HL-60 (cell line): ENCODE data around the gene BRD3.

ENCODE experiments used
- DNase-seq, 2 experiments: peaks; one replicate each; pipeline ENCODE4 v3.0.0-alpha.2; 2010 to 2020; ENCODE audit warnings: low read depth in 1 of 2, low spot score in 1 of 2
- H3K27ac ChIP-seq: fragments of 250-450 bp; sonication (Bioruptor Pico); replicated peaks from 2 replicates; pipeline ENCODE4 v1.5.1; 2020; ENCODE audit warnings: mild to moderate bottlenecking, moderate library complexity
- H3K27me3 ChIP-seq: fragments of 250-450 bp; sonication (Bioruptor Pico); 2 replicates; pipeline ENCODE4 v1.5.1; 2021; ENCODE audit warnings: mild to moderate bottlenecking, moderate library complexity; ENCODE audit not compliant: insufficient read depth, poor library complexity, severe bottlenecking
- H3K4me3 ChIP-seq: replicated peaks from 2 replicates; pipeline ENCODE4 v1.5.1; 2011; ENCODE audit warnings: mild to moderate bottlenecking, control low read depth, low read length; ENCODE audit not compliant: insufficient read depth
- GABPA ChIP-seq: IDR thresholded peaks from 2 replicates; pipeline ENCODE4 v1.6.1; 2012; ENCODE audit warnings: low read depth
- POLR2AphosphoS5 ChIP-seq: IDR thresholded peaks from 2 replicates; pipeline ENCODE4 v1.6.1; 2012; ENCODE audit warnings: low read depth
- SPI1 ChIP-seq: IDR thresholded peaks from 2 replicates; pipeline ENCODE4 v1.6.1; 2012; ENCODE audit warnings: low read depth, mild to moderate bottlenecking, borderline replicate concordance
- TF ChIP-seq, protein P1 (sequence below): IDR thresholded peaks from one replicate; pipeline ENCODE4 v1.5.1; 2011; ENCODE audit warnings: low read length, control low read depth, inconsistent platforms; ENCODE audit not compliant: insufficient read depth
- TF ChIP-seq, protein P2 (sequence below): IDR thresholded peaks from 2 replicates; pipeline ENCODE4 v1.6.1; 2012; ENCODE audit warnings: low read depth; ENCODE audit not compliant: insufficient replicate concordance

BRD3 gene

GRCh38 chr9:133994353-133995011 is 73.3 kb downstream of the BRD3 start:
- peaks cover 33% of the 10 kb centered on the region for H3K27me3 ChIP-seq
- no peak overlapping the region for H3K4me3 ChIP-seq
- no peak overlapping the region for H3K27ac ChIP-seq
- DNase-seq = peak; percentile 49 to 59
- TF ChIP-seq, protein P1, sequence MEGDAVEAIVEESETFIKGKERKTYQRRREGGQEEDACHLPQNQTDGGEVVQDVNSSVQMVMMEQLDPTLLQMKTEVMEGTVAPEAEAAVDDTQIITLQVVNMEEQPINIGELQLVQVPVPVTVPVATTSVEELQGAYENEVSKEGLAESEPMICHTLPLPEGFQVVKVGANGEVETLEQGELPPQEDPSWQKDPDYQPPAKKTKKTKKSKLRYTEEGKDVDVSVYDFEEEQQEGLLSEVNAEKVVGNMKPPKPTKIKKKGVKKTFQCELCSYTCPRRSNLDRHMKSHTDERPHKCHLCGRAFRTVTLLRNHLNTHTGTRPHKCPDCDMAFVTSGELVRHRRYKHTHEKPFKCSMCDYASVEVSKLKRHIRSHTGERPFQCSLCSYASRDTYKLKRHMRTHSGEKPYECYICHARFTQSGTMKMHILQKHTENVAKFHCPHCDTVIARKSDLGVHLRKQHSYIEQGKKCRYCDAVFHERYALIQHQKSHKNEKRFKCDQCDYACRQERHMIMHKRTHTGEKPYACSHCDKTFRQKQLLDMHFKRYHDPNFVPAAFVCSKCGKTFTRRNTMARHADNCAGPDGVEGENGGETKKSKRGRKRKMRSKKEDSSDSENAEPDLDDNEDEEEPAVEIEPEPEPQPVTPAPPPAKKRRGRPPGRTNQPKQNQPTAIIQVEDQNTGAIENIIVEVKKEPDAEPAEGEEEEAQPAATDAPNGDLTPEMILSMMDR = peak; percentile 94
- TF ChIP-seq POLR2AphosphoS5 = no peak

DNA sequence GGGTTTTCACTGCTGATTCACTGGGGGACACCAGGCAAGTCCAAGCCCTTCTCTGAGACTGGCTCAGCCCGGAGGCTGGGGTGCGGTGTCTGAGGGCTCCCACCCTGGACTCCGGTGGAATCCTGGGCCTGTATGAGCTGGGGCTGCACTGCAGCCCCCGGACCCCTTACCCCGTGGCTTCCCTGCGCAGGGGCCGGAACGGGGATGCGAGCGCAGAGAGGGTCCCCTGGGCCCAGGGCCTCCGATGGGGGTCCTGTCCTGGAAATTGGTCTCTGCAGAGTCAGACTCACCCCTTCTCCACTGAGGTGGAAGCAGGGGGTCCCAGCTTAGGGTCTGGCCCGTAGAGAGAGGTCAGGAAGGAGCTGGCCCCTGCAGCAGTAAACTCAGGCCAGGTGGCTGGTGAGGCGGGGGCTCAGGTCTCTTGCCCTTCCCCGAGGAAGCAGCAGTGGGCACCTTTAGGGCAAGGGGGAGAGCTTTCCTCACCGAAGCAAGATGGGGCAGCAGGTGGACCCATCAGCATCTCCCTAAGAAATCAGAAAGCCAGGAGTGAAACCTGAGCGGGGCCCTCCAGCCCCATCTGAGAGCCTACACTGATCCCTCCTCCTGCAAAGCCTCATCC is 74.1 kb downstream of the BRD3 start:
- TF ChIP-seq, protein P1 = no peak
- no peak for TF ChIP-seq GABPA
- TF ChIP-seq, protein P2, sequence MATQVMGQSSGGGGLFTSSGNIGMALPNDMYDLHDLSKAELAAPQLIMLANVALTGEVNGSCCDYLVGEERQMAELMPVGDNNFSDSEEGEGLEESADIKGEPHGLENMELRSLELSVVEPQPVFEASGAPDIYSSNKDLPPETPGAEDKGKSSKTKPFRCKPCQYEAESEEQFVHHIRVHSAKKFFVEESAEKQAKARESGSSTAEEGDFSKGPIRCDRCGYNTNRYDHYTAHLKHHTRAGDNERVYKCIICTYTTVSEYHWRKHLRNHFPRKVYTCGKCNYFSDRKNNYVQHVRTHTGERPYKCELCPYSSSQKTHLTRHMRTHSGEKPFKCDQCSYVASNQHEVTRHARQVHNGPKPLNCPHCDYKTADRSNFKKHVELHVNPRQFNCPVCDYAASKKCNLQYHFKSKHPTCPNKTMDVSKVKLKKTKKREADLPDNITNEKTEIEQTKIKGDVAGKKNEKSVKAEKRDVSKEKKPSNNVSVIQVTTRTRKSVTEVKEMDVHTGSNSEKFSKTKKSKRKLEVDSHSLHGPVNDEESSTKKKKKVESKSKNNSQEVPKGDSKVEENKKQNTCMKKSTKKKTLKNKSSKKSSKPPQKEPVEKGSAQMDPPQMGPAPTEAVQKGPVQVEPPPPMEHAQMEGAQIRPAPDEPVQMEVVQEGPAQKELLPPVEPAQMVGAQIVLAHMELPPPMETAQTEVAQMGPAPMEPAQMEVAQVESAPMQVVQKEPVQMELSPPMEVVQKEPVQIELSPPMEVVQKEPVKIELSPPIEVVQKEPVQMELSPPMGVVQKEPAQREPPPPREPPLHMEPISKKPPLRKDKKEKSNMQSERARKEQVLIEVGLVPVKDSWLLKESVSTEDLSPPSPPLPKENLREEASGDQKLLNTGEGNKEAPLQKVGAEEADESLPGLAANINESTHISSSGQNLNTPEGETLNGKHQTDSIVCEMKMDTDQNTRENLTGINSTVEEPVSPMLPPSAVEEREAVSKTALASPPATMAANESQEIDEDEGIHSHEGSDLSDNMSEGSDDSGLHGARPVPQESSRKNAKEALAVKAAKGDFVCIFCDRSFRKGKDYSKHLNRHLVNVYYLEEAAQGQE = no peak
- no peak for TF ChIP-seq POLR2AphosphoS5
- TF ChIP-seq SPI1 = no peak
- no peak for DNase-seq
- Histone ChIP-seq H3K27ac (no peak overlapping the region), H3K27me3 (peaks cover 33% of the 10 kb centered on the region), H3K4me3 (no peak overlapping the region)

DNA sequence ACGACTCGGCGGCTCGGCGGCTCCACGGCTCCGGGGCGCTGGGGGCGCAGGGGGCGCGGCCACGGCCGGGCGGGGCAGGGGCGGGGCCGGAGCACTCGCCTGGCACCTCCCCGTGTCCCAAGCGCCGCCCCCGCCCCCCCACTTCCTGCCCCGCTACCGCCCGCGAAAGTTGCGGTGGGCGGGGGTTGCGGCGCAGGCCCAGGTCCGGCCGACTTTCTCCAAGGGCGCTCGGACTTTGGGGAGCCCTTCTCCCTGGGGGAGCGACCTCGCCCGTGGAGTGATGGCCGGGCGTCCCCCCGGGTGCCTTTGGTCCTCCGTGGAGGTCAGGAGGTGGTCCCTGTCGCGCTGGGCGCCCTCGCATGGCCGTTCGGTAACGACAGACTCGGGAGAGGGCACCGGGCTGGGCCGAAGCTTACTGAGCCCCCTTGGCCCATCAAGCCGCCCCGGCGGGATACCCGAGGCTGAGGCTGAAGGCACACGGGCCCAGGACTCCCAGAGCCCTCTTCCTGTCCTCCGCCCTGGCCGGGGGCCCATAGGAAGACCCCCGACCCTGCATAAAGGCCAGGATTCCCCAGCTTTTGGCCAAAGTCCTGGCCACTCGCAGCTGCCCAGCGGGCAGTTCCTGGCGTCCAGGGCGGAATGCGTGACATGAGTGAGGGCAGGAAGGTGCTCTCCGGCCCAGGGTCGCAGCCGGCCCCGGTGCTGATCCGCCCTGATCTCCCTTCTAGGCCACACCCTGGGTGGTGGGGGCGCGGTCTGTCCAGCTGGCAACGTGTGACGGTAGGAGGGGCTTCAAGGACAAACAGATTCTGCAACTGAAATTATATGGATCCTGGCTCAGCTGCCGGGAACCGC is 74.8 kb downstream of the BRD3 start:
- Histone ChIP-seq H3K4me3 (peak overlapping the region; percentile 68), H3K27ac (no peak overlapping the region), H3K27me3 (peaks cover 33% of the 10 kb centered on the region)
- TF ChIP-seq POLR2AphosphoS5 (no peak), GABPA (no peak), SPI1 (no peak)
- TF ChIP-seq, protein P1 = no peak
- TF ChIP-seq, protein P2 = no peak
- peak in 1 of 2 experiments; percentile 38 for DNase-seq
